GM06990 (cell line): Measurements from ENCODE around the gene TULP3.

Source experiments
- DNase-seq: peaks from one replicate; pipeline ENCODE4 v3.0.0-alpha.2; 2011; ENCODE audit not compliant: insufficient read length; ENCODE audit errors: extremely low read depth
- H3K27me3 ChIP-seq: replicated peaks from 2 replicates; pipeline ENCODE4 v1.6.0; 2011; ENCODE audit warnings: low read length; ENCODE audit not compliant: control insufficient read depth, insufficient read depth
- H3K36me3 ChIP-seq: 2 replicates; pipeline ENCODE4 v1.5.1; 2011; ENCODE audit warnings: low read length; ENCODE audit not compliant: control insufficient read depth, insufficient read depth
- H3K4me3 ChIP-seq: replicated peaks from 2 replicates; pipeline ENCODE4 v1.5.1; 2011; ENCODE audit warnings: low read depth, mild to moderate bottlenecking, control low read depth, low read length
- TF ChIP-seq, protein P1 (sequence below): IDR thresholded peaks from 2 replicates; pipeline ENCODE4 v1.5.1; 2011; ENCODE audit warnings: low read length, control low read depth, mild to moderate bottlenecking, inconsistent platforms; ENCODE audit not compliant: insufficient read depth, poor library complexity, severe bottlenecking

The TULP3 gene

GRCh38 chr12:2976581-2976996 is 85.9 kb downstream of the TULP3 start:
- Histone ChIP-seq H3K27me3 (no peaks in the 10 kb centered on the region), H3K36me3 (no peaks in the 10 kb centered on the region), H3K4me3 (no peak overlapping the region)
- no peak for DNase-seq
- TF ChIP-seq, protein P1, sequence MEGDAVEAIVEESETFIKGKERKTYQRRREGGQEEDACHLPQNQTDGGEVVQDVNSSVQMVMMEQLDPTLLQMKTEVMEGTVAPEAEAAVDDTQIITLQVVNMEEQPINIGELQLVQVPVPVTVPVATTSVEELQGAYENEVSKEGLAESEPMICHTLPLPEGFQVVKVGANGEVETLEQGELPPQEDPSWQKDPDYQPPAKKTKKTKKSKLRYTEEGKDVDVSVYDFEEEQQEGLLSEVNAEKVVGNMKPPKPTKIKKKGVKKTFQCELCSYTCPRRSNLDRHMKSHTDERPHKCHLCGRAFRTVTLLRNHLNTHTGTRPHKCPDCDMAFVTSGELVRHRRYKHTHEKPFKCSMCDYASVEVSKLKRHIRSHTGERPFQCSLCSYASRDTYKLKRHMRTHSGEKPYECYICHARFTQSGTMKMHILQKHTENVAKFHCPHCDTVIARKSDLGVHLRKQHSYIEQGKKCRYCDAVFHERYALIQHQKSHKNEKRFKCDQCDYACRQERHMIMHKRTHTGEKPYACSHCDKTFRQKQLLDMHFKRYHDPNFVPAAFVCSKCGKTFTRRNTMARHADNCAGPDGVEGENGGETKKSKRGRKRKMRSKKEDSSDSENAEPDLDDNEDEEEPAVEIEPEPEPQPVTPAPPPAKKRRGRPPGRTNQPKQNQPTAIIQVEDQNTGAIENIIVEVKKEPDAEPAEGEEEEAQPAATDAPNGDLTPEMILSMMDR, result no peak

DNA sequence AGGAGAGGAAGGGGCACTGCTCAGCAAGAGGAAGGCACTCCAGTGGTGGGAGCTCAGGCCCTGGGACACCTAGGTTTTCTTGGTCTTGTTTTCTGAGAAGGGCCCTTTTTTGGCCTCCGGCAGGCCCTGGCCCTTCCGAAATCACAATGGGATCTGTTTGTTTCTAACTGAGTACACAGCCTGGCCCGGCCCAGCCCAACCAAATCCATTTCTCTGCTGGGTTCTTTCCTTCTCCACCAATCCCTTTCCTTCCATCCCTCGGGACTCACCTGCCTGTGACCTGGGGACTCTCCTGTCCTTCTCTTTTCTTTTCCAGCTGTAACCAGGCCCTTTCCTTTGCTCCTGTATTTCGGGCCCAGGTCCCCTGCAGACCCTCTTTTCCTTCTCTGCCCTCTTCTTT is 87.1 kb downstream of the TULP3 start:
- TF ChIP-seq, protein P1, result no peak
- no peaks in the 10 kb centered on the region for H3K27me3 ChIP-seq

GRCh38 chr12:2979806-2980205 is 89.1 kb downstream of the TULP3 start:
- DNase-seq, result no peak
- H3K27me3 ChIP-seq, result no peaks in the 10 kb centered on the region

More for the DNA sequence above, 87.1 kb downstream of the TULP3 start:
- Histone ChIP-seq H3K4me3 (no peak overlapping the region), H3K36me3 (no peaks in the 10 kb centered on the region)
- no peak for DNase-seq

GRCh38 chr12:2980630-2981029 is 89.9 kb downstream of the TULP3 start:
- H3K4me3 ChIP-seq, result no peak overlapping the region

More at GRCh38 chr12:2979806-2980205, 89.1 kb downstream of the TULP3 start:
- Histone ChIP-seq H3K36me3 (no peaks in the 10 kb centered on the region), H3K4me3 (no peak overlapping the region)
- TF ChIP-seq, protein P1, result no peak

GRCh38 chr12:2982361-2982760 is 91.7 kb downstream of the TULP3 start:
- TF ChIP-seq, protein P1, result no peak
- H3K27me3 ChIP-seq, result no peaks in the 10 kb centered on the region
- no peak for DNase-seq
- no peaks in the 10 kb centered on the region for H3K36me3 ChIP-seq
- H3K4me3 ChIP-seq, result no peak overlapping the region

More at GRCh38 chr12:2980630-2981029, 89.9 kb downstream of the TULP3 start:
- no peak for DNase-seq
- H3K36me3 ChIP-seq, result no peaks in the 10 kb centered on the region
- TF ChIP-seq, protein P1, result no peak
- H3K27me3 ChIP-seq, result no peaks in the 10 kb centered on the region

GRCh38 chr12:2984249-2984648 is 93.6 kb downstream of the TULP3 start:
- TF ChIP-seq, protein P1, result no peak
- Histone ChIP-seq H3K27me3 (no peaks in the 10 kb centered on the region), H3K36me3 (no peaks in the 10 kb centered on the region), H3K4me3 (no peak overlapping the region)
- DNase-seq, result no peak
